Activated CD4-positive, alpha-beta T cell treated with anti-CD3 and anti-CD28 coated beads, Interleukin-2, amount 50 U/mL, for 24 hours (primary cell): ENCODE results near the gene UBE2K.
"Not testable (repeated sequence)": the region's sequence is repeated elsewhere in the genome, so short reads cannot be mapped to it uniquely, and the experiment has no call there.

Experiments used
- DNase-seq, 2 donors: peaks; one replicate each; pipeline ENCODE4 v3.0.0-alpha.2; 2020; ENCODE audit warnings: low read depth in 1 of 2, low spot score in 1 of 2

The UBE2K gene

DNA sequence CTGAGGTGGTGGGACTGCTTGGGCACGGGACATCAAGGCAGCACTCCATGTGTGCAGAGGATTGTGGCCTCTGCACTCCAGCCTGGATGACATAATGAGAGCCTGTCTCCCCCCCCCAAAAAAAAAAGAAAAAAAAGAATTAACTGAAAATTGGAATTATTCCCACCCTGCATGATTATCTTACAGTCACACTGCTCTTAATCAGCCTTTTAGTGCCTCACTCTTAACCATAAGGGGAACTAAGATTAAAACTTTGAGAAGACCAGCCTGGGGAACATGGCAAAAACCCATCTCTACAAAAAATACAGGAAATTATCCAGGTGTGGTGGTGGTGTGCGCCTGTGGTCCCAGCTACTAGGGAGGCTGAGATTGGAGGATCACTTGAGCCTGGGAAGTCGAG lies 94.6 kb downstream of the UBE2K start:
- no peak for DNase-seq

DNA sequence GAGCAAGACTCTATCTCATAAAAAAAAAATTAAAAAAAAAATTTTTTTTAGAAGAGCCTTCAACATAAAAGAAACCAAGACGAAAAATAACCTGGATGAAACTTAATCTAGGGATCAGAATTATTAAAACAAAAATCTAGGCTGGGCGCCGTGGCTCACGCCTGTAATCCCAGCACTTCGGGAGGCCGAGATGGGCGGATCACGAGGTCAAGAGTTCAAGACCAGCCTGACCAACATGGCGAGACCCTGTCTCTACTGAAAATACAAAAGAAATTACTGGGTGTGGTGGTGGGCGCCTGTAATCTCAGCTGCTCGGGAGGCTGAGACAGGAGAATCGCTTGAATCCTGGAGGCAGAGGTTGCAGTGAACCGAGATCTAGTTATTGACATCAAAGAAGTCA lies 95.0 kb downstream of the UBE2K start:
- not testable (repeated sequence) for DNase-seq

DNA sequence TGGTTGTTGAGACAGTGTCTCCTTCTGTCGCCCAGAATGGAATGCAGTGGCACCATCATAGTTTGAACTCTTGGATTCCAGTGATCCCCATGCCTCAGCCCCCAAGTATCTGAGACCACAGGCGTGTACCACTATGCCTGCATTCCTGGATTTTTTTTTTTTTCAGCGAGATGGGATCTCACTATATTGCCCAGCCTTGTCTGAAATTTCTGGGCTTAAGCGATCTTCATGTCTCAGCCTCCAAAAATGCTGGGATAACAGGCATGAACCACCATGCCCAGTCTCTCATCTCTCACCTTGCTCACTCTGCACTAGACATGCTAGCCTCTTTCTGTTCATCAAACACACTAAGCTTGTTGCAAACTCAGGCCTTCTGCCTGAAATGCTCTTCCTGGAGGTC lies 104.1 kb downstream of the UBE2K start:
- no peak for DNase-seq

DNA sequence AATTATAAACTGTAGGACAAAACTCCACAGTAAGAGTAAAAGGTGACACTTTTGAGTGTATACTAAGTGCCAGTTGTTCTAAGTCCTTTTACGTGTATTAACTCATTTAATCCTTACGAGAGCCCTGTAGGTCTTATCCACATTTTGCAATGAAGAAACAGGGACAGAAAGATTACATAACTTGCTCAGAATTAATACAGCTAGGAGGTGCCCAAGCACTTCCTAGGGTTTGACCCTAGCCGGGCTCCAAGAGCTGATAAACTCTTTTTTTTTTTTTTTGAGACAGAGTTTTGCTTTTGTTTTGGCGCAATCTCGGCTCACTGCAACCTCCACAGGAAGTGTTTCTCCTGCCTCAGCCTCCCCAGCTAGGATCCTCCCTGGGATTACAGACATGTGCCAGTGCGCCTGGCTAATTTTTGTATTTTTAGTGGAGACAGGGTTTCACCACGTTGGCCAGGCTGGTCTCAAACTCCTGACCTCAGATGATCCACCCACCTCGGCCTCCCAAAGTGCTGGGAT lies 110.4 kb downstream of the UBE2K start:
- no peak for DNase-seq

DNA sequence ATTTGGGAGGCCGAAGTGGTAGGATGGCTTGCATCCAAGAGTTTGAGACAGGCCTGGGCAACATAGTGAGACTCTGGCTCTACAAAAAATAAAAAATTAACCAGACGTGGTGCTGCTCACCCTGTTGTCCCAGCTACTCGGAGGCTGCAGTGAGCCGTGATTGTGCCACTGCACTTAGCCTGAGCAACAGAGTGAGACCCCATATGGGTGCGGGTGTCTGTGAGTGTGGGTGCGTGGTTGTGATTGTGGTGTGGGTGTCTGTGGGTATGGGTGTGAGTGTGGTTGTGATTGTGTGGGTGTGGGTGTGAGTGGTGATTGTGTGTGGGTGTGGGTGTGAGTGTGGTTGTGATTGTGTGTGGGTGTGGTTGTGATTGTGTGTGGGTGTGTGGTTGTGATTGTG lies 114.6 kb downstream of the UBE2K start:
- DNase-seq, result no peak

DNA sequence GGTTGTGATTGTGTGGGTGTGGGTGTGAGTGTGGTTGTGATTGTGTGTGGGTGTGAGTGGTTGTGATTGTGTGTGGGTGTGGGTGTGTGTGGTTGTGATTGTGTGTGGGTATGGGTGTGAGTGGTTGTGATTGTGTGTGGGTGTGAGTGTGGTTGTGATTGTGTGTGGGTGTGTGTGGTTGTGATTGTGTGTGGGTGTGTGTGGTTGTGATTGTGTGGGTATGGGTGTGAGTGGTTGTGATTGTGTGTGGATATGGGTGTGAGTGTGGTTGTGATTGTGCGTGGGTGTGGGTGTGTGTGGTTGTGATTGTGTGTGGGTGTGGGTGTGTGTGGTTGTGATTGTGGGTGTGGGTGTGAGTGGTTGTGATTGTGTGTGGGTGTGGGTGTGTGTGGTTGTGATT lies 115.1 kb downstream of the UBE2K start:
- not testable (repeated sequence) for DNase-seq

DNA sequence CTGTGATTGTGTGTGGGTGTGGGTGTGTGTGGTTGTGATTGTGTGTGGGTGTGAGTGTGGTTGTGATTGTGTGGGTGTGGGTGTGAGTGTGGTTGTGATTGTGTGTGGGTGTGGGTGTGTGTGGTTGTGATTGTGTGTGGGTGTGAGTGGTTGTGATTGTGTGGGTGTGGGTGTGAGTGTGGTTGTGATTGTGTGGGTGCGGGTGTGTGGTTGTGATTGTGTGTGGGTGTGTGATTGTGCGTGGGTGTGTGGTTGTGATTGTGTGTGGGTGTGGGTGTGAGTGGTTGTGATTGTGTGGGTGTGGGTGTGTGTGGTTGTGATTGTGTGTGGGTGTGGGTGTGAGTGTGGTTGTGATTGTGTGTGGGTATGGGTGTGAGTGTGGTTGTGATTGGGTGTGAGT lies 115.8 kb downstream of the UBE2K start:
- DNase-seq, result not testable (repeated sequence)

DNA sequence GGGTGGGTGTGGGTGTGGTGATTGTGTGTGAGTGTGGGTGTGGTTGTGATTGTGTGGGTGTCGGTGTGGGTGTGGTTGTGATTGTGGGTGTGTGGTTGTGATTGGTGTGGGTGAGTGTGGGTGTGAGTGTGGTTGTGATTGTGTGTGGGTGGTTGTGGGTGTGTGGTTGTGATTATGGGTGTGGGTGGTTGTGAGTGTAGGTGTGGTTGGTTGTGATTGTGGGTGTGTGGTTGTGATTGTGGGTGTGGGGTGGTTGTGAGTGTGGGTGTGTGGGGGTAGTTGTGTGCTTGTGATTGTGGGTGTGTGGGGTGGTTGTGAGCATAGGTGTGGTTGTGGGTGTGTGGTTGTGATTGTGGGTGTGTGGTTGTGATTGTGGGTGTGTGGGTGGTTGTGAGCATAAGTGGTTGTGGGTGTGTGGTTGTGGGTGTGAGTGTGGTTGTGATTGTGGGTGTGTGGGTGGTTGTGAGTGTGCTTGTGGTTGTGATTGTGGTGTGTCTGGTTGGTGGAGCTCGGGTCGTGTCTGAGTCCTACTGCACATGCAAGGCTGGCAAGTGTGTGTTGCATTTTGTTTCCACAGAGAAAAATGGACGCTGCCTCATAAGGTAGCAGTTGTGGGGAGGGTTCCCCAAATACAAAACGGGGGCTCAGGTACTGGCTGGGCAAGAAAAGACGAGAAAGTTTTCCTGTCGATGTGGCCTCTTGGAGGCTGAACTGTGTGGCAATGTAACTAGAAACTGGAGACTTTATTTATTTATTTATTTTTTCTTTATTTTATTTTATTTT lies 116.7 kb downstream of the UBE2K start:
- no peak for DNase-seq

DNA sequence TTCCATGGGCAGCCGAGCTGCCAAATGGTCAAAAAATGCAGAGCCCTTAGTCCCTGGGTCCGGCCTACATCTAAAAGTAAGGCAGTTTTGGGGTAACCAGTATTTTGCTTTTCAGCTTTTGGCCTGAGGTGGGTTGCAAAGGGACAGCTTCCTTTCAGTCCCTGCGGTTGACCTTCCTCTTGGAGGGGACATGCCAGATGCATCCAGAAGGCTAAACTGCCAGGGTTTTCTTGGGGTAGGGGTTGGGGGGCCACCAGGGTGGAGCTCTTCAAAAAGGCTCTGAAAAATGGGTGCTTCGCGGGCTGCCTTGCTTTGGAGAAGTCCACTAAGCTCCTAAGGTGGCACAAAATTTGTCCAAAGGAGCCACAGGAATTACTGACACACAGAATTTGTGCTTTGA lies 120.7 kb downstream of the UBE2K start:
- no peak for DNase-seq

DNA sequence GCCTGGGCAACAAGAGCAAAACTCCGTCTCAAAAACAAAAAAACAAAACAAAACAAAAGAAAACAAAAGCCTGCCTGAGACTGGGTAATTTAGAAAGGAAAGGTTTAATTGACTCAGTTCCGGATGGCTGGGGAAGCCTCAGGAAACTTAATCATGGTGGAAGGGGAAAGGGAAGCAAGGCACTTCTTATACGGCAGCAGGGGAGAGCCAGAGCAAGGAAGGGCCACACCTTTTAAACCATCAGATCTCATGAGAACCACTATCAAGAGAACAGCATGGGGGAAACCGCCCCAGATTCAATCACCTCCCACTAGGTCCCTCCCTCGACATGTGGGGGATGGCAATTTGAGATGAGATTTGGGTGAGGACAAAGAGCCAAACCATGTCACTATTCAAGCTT lies 122.2 kb downstream of the UBE2K start:
- DNase-seq, result no peak

DNA sequence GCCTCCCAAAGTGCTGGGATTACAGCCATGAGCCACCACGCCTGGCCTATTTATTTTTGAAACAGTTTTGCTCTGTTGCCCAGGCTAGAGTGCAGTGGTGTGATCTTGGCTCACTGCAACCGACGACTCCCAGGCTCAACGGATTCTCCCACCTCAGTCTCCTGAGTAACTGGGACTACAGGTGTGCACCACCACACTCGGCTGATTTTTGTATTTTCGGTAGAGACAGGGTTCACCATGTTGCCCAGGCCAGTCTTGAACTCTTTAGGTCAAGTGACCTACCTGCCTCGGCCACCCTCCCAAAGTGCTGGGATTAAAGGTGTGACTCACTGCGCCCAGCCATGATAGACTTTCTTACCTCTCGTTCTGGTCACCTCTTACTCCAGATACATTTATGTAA lies 124.0 kb downstream of the UBE2K start:
- DNase-seq, result no peak

DNA sequence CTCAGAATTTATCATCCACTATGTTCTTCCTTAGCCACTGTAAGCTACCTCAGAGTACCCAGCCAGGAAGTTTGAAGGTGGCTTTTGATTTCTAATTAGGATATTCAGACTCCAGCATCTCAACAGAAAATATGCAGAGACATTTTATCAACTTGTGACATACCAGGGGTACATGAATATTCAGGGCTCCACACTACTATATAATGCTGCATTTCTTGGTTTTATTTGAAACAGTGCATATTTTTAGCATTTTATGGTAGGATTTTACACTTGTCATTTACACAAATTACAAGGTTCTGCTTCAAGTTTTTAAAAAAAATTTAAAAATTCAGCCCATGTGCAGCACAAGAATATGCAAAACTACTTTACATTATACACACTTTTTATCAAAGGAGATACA lies 124.7 kb downstream of the UBE2K start:
- no peak for DNase-seq

DNA sequence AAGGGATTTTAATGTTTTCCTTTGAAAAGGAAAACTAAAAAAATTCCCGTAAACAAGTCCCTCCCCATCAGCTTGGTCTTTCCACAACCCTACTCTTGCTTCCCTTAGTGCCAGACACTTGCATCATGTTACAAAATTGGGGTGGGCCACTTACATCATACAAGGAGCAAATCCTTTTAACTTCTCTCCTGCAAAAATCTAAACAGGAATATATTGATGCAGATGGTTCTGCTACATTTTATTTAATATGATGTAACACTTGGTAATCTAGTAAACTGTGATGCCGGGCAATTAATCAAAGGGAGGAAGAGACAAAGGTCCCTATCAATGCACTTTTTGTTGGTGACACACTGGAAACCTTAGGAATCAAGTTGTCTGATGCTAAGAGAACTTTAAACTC lies 125.3 kb downstream of the UBE2K start:
- DNase-seq, result no peak

DNA sequence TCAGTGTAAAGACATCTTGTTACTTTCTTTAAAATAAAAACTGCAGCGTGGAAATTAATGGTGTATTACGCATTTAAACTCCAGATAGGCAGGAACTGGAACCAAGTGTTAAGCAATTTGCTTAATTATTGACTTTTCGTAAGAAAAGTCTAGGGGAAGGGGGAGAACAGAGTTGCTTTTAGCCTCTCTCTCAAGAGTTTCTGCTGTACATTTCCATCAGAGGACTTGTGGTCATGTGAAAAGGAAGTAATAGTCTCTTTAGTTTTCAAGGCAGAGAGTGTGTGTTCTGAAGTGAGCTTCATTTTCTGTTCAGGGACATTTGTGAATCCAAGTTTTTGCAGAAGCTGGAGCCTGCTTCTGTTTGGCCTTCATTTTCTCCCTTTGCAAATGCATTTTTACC lies 127.2 kb downstream of the UBE2K start:
- no peak for DNase-seq

DNA sequence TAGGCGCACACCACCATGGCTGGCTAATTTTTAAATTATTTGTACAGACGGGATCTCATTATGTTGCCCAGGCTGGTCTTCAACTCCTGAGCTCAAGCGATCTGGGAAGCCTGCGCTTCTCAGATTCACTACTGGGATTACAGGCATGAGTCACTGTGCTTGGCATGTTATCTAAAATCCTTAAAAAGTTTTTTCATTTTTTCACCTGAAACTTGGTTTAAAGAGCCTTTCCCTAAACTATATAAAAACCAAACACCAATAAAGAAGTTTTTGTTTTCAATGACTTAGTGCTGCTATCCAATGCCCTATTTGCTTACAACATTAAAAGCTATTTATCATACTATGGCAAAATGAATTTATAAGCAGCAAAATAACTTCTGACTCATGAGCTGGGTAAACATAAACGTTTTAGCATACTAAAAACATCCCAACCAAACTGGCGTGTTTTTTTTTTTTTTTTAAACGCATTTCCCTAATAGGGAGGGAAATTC lies 127.8 kb downstream of the UBE2K start:
- no peak for DNase-seq
